PC-3 (cell line): ENCODE measurements around the gene ADAM22. TPM values are rescaled to one million over a fixed set of nuclear protein-coding genes. Genes with fewer than 3 reads are reported as not detected.

Experiments
- ATAC-seq: fragments of 200-7000 bp; cut with Tn5 transposase; 2 replicates; pipeline ENCODE4 v1.9.1; 2020; ENCODE audit warnings: mild to moderate bottlenecking, moderate library complexity
- BruUV-seq: library from RNA; stranded (reverse); fragments of 400-500 nt; replicated peaks from 2 replicates; lab custom pipeline; 2021; lab: Mats Ljungman, UMichigan
- CTCF ChIA-PET: fragments of 300-600 bp; sonication (Branson Sonifier 250); formaldehyde crosslinking; loops from one replicate; lab custom pipeline; 2022; ENCODE audit warnings: antibody characterized with exemption; lab: Charles Lee
- POLR2A ChIA-PET: fragments of 300-600 bp; sonication (Branson Sonifier 250); formaldehyde crosslinking; loops from one replicate; lab custom pipeline; 2022; ENCODE audit warnings: antibody characterized with exemption; ENCODE audit not compliant: unreplicated experiment; lab: Charles Lee
- DNase-seq: peaks from one replicate; pipeline ENCODE4 v3.0.0-alpha.2; 2015
- H2AFZ ChIP-seq: fragments of 300-600 bp; sonication (generic); 2 replicates; pipeline ENCODE4 v1.6.0; 2016; ENCODE audit warnings: antibody characterized with exemption, low read length
- H3F3A ChIP-seq: fragments of 300-600 bp; sonication (generic); one replicate; pipeline ENCODE4 v1.6.0; 2017; ENCODE audit warnings: antibody characterized with exemption, low read length, control low read depth, mild to moderate bottlenecking; ENCODE audit not compliant: unreplicated experiment
- H3K27ac ChIP-seq: fragments of 300-600 bp; sonication (generic); 2 replicates; pipeline ENCODE4 v1.5.1; 2016; ENCODE audit warnings: mild to moderate bottlenecking, low read length
- H3K27me3 ChIP-seq: fragments of 300-600 bp; sonication (generic); 2 replicates; pipeline ENCODE4 v1.6.1; 2016; ENCODE audit warnings: low read length, mixed read lengths
- H3K36me3 ChIP-seq: fragments of 300-600 bp; sonication (generic); 2 replicates; pipeline ENCODE4 v1.6.1; 2016; ENCODE audit warnings: low read depth, mixed run types, low read length, mixed read lengths
- H3K4me1 ChIP-seq: fragments of 300-600 bp; sonication (generic); 2 replicates; pipeline ENCODE4 v1.5.1; 2016; ENCODE audit warnings: low read length; ENCODE audit not compliant: insufficient read depth
- H3K4me2 ChIP-seq: fragments of 300-600 bp; sonication (generic); 2 replicates; pipeline ENCODE4 v1.6.0; 2016; ENCODE audit warnings: low read length
- H3K4me3 ChIP-seq: fragments of 300-600 bp; sonication (generic); 2 replicates; pipeline ENCODE4 v1.5.1; 2016; ENCODE audit warnings: mild to moderate bottlenecking, low read length, mixed read lengths
- H3K79me2 ChIP-seq: fragments of 300-600 bp; sonication (generic); 2 replicates; pipeline ENCODE4 v1.6.1; 2017; ENCODE audit warnings: low read length, mixed read lengths
- H3K9ac ChIP-seq: fragments of 300-600 bp; sonication (generic); 2 replicates; pipeline ENCODE4 v1.6.0; 2016; ENCODE audit warnings: mild to moderate bottlenecking, low read length
- H3K9me2 ChIP-seq: fragments of 300-600 bp; sonication (generic); replicated peaks from 2 replicates; pipeline ENCODE4 v1.6.1; 2016; ENCODE audit warnings: mixed run types, low read length, mixed read lengths
- H3K9me3 ChIP-seq: fragments of 300-600 bp; sonication (generic); 2 replicates; pipeline ENCODE4 v1.6.1; 2016; ENCODE audit warnings: low read length, mixed read lengths
- H4K20me1 ChIP-seq: fragments of 300-600 bp; sonication (generic); 2 replicates; pipeline ENCODE4 v1.6.1; 2016; ENCODE audit warnings: low read length, mixed read lengths
- CTCF ChIP-seq: fragments of 300-600 bp; sonication (generic); conservative IDR thresholded peaks from 2 replicates; pipeline ENCODE4 v1.5.1; 2017; ENCODE audit warnings: antibody characterized with exemption, low read depth, mild to moderate bottlenecking, low read length
- EZH2 ChIP-seq: fragments of 300-600 bp; sonication (generic); IDR thresholded peaks from one replicate; pipeline ENCODE4 v1.6.1; 2017; ENCODE audit warnings: antibody characterized with exemption, mild to moderate bottlenecking, low read length; ENCODE audit not compliant: unreplicated experiment
- EZH2phosphoT487 ChIP-seq: fragments of 300-600 bp; sonication (generic); IDR thresholded peaks from 2 replicates; pipeline ENCODE4 v1.6.1; 2018; ENCODE audit warnings: mild to moderate bottlenecking, antibody characterized with exemption, low read length, borderline replicate concordance
- intact Hi-C: fragments of 100-400 bp; cut with micrococcal nuclease; formaldehyde crosslinking; loops from 2 replicates; pipeline ENCODE4 v1.9.0; 2023
- total RNA-seq: library from RNA; depleted of rRNA; stranded (reverse); fragments of >200 nt; gene quantifications from 2 replicates; pipeline ENCODE4 v1.2.3, GENCODE V29; 2014

ADAM22 gene
- total RNA-seq, 1 experiment from 2014 or later = 4.4 TPM

- DNase-seq = no peak
Measured at GRCh38 chr7:88202278-88202677, 268.2 kb downstream of the ADAM22 start.

GRCh38 chr7:88202799-88203198, 268.7 kb downstream of the ADAM22 start:
- ChIA-PET POLR2A (interaction anchor here (0.5 kb wide), 1 partner anchor 18 kb away, joined by 7 read pairs; no protein-coding TSS in a partner anchor), CTCF (no interaction called here)
- no peak for ATAC-seq
- Histone ChIP-seq H3K36me3 (peaks cover 37% of the 10 kb centered on the region), H3K9me3 (no peaks in the 10 kb centered on the region), H3K4me3 (no peak overlapping the region), H4K20me1 (no peaks in the 10 kb centered on the region), H3K27me3 (no peaks in the 10 kb centered on the region), H3F3A (no peaks in the 10 kb centered on the region), H3K4me2 (no peak overlapping the region), H3K27ac (no peak overlapping the region), H3K79me2 (no peaks in the 10 kb centered on the region), H3K4me1 (no peaks in the 10 kb centered on the region), H2AFZ (no peak overlapping the region), H3K9me2 (no peaks in the 10 kb centered on the region), H3K9ac (no peak overlapping the region)
- BruUV-seq = no TSS peak
- intact Hi-C loops = no loop called here
- no peak for TF ChIP-seq CTCF
- TF ChIP-seq EZH2 = no peak
- TF ChIP-seq EZH2phosphoT487 = no peak
- no peak for DNase-seq

More at GRCh38 chr7:88202278-88202677, 268.2 kb downstream of the ADAM22 start:
- ChIA-PET CTCF (no interaction called here), POLR2A (no interaction called here)
- no peak overlapping the region for H3K27ac ChIP-seq
- H3K9me3 ChIP-seq = no peaks in the 10 kb centered on the region
- H3K36me3 ChIP-seq = peaks cover 33% of the 10 kb centered on the region
- no peaks in the 10 kb centered on the region for H4K20me1 ChIP-seq
- no peak for TF ChIP-seq CTCF
- TF ChIP-seq EZH2phosphoT487 = no peak
- no peak for TF ChIP-seq EZH2
- no peak for ATAC-seq
- H3K9me2 ChIP-seq = no peaks in the 10 kb centered on the region
- no TSS peak for BruUV-seq
- no peak overlapping the region for H2AFZ ChIP-seq
- H3K27me3 ChIP-seq = no peaks in the 10 kb centered on the region
- no peak overlapping the region for H3K4me3 ChIP-seq
- no peak overlapping the region for H3K4me2 ChIP-seq
- no peaks in the 10 kb centered on the region for H3K4me1 ChIP-seq
- intact Hi-C loops = no loop called here
- no peaks in the 10 kb centered on the region for H3F3A ChIP-seq
- H3K9ac ChIP-seq = no peak overlapping the region
- no peaks in the 10 kb centered on the region for H3K79me2 ChIP-seq

- peaks cover 43% of the 10 kb centered on the region for H3K36me3 ChIP-seq
- no peak for TF ChIP-seq EZH2phosphoT487
- no peak overlapping the region for H3K4me3 ChIP-seq
- H3K9me3 ChIP-seq = no peaks in the 10 kb centered on the region
- no peaks in the 10 kb centered on the region for H3K79me2 ChIP-seq
- no peak for ATAC-seq
- no peak overlapping the region for H3K9ac ChIP-seq
- no TSS peak for BruUV-seq
- CTCF ChIA-PET = no interaction called here
- DNase-seq = no peak
- no peaks in the 10 kb centered on the region for H3K4me1 ChIP-seq
- H3K9me2 ChIP-seq = no peaks in the 10 kb centered on the region
- no peak overlapping the region for H3K4me2 ChIP-seq
- no peaks in the 10 kb centered on the region for H3F3A ChIP-seq
- intact Hi-C loops = no loop called here
- no peaks in the 10 kb centered on the region for H3K27me3 ChIP-seq
- H3K27ac ChIP-seq = no peak overlapping the region
- POLR2A ChIA-PET = interaction anchor here (0.5 kb wide), 1 partner anchor 17 kb away, joined by 7 read pairs; no protein-coding TSS in a partner anchor
- H2AFZ ChIP-seq = no peak overlapping the region
- H4K20me1 ChIP-seq = no peaks in the 10 kb centered on the region
Measured at GRCh38 chr7:88203401-88203800, 269.4 kb downstream of the ADAM22 start.
